ENCODE results near the gene NCKIPSD.

DNA sequence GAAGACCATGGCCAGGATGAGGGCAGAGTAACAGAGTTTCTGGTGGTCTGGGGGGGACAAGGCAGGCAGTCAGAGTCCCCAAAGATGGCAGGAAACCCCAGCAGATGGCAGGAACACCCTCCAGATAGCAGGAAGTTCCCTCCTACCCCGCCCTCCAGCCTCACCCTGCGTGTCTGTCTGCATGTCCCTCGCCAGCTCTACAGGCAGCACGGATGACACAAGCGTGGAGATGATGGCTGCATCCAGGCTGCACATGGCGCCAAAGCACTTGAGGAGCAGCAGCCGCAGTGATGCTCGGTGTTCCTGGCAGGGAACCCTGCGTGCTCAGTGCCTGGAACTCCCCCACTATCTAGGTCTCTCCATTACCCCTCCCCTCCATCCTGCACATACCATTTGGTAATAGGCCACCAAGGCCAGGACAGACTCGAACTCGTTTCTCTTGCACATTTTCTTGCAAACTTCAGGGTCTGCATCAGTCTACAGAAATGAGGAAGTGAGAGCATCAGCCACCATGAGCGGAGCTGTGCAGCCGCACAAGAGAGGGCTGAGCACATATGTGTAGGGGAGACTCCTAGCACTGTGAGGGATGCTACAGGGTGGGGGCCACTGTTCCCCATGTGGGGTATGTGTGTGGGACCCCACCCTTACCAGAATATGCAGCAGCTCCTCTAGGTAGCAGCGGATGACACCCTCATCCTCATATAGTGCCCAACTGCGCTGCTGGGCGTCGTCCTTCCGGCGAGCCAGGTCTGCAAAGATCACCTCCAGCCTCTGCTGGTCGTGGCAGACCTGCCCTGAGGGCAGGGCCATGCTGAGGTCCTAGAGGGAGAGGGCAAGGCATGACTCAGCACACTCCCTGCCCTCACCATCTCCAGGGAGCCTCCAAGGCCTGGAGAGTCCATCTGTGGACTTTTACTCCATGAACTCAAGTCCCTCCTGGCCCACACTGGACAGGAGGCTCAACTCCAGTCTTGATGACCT is 6.0 kb downstream of the NCKIPSD start:
- TF ChIP-seq, protein P1, sequence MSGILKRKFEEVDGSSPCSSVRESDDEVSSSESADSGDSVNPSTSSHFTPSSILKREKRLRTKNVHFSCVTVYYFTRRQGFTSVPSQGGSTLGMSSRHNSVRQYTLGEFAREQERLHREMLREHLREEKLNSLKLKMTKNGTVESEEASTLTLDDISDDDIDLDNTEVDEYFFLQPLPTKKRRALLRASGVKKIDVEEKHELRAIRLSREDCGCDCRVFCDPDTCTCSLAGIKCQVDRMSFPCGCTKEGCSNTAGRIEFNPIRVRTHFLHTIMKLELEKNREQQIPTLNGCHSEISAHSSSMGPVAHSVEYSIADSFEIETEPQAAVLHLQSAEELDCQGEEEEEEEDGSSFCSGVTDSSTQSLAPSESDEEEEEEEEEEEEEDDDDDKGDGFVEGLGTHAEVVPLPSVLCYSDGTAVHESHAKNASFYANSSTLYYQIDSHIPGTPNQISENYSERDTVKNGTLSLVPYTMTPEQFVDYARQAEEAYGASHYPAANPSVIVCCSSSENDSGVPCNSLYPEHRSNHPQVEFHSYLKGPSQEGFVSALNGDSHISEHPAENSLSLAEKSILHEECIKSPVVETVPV (CRISPR knock-in tag; IDR thresholded peaks at IDR 0.05), result no peak
- TF ChIP-seq ARNTL (CRISPR knock-in tag; IDR thresholded peaks at IDR 0.05; ENCODE audit: borderline replicate concordance, low read depth) (no peak), RARB (CRISPR knock-in tag; IDR thresholded peaks at IDR 0.05) (no peak), ZFP3 (CRISPR knock-in tag; IDR thresholded peaks at IDR 0.05) (no peak), CSDC2 (CRISPR knock-in tag; IDR thresholded peaks at IDR 0.05) (no peak), ESRRG (CRISPR knock-in tag; IDR thresholded peaks at IDR 0.05) (no peak), ISL1 (CRISPR knock-in tag; IDR thresholded peaks at IDR 0.05) (no peak), ZNF565 (CRISPR knock-in tag; conservative IDR thresholded peaks at IDR 0.05; ENCODE audit: low read depth) (no peak), PPARA (CRISPR knock-in tag; IDR thresholded peaks at IDR 0.05; ENCODE audit: borderline replicate concordance) (no peak)
- TF ChIP-seq, protein P2, sequence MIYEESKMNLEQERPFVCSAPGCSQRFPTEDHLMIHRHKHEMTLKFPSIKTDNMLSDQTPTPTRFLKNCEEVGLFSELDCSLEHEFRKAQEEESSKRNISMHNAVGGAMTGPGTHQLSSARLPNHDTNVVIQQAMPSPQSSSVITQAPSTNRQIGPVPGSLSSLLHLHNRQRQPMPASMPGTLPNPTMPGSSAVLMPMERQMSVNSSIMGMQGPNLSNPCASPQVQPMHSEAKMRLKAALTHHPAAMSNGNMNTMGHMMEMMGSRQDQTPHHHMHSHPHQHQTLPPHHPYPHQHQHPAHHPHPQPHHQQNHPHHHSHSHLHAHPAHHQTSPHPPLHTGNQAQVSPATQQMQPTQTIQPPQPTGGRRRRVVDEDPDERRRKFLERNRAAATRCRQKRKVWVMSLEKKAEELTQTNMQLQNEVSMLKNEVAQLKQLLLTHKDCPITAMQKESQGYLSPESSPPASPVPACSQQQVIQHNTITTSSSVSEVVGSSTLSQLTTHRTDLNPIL (CRISPR knock-in tag; IDR thresholded peaks at IDR 0.05; ENCODE audit: low read depth), result no peak
- TF ChIP-seq, protein P3, sequence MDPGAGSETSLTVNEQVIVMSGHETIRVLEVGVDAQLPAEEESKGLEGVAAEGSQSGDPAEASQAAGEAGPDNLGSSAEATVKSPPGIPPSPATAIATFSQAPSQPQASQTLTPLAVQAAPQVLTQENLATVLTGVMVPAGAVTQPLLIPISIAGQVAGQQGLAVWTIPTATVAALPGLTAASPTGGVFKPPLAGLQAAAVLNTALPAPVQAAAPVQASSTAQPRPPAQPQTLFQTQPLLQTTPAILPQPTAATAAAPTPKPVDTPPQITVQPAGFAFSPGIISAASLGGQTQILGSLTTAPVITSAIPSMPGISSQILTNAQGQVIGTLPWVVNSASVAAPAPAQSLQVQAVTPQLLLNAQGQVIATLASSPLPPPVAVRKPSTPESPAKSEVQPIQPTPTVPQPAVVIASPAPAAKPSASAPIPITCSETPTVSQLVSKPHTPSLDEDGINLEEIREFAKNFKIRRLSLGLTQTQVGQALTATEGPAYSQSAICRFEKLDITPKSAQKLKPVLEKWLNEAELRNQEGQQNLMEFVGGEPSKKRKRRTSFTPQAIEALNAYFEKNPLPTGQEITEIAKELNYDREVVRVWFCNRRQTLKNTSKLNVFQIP (CRISPR knock-in tag; IDR thresholded peaks at IDR 0.05; ENCODE audit: borderline replicate concordance, low read depth), result no peak
- TF ChIP-seq, protein P4, sequence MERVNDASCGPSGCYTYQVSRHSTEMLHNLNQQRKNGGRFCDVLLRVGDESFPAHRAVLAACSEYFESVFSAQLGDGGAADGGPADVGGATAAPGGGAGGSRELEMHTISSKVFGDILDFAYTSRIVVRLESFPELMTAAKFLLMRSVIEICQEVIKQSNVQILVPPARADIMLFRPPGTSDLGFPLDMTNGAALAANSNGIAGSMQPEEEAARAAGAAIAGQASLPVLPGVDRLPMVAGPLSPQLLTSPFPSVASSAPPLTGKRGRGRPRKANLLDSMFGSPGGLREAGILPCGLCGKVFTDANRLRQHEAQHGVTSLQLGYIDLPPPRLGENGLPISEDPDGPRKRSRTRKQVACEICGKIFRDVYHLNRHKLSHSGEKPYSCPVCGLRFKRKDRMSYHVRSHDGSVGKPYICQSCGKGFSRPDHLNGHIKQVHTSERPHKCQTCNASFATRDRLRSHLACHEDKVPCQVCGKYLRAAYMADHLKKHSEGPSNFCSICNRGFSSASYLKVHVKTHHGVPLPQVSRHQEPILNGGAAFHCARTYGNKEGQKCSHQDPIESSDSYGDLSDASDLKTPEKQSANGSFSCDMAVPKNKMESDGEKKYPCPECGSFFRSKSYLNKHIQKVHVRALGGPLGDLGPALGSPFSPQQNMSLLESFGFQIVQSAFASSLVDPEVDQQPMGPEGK (CRISPR knock-in tag; IDR thresholded peaks at IDR 0.05; ENCODE audit: borderline replicate concordance), result no peak

All from SK-N-SH treated with all-trans-retinoic acid at 6 μM for 48 hours (cell line).